GM20000 (cell line): Measurements from ENCODE around the gene CLEC4D.

Source experiments
- DNase-seq: peaks from one replicate; pipeline ENCODE4 v3.0.0; 2012; ENCODE audit warnings: low spot score
- CTCF ChIP-seq: IDR thresholded peaks from 2 replicates; pipeline ENCODE4 v1.5.1; 2012; ENCODE audit warnings: mild to moderate bottlenecking, control low read depth; ENCODE audit errors: extremely low read depth, missing control alignments

Gene CLEC4D

DNA sequence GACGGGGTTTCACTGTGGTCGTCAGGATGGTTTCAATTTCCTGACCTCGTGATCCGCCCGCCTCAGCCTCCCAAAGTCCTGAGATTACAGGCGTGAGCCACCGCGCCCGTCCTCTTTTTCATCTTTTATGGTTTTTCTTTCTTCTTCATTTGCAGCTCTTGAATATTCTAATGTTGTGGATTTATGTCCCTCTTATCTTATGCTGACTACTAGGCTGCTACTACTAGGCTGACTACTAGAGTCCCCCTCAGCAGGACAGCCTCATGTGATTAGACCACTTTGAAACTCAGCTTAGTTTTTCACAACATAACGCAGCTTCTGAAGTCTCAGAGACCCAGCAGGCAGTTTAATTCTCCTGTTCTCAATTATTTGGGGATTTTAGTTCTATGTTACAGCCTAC lies 28.3 kb downstream of the CLEC4D start:
- DNase-seq: no peak
- no peak for TF ChIP-seq CTCF

DNA sequence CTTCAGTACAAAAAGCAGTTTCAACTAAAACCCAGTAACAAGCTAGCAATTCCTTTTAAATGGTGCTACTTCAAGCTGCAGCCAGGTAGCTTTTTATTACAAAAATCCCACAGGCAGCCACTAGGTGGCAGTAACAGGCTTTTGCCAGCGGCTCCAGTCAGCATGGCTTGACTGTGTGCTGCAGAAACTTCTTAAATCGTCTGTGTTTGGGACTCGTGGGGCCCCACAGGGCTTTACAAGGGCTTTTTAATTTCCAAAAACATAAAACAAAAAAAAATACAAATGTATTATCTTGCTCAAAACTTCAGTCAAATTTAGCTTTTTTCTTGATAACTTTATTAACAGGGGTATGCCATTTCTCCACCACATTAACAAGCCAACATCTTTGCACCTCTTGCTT lies 31.0 kb downstream of the CLEC4D start:
- TF ChIP-seq CTCF: peak; percentile 68
- DNase-seq: peak; percentile 72

DNA sequence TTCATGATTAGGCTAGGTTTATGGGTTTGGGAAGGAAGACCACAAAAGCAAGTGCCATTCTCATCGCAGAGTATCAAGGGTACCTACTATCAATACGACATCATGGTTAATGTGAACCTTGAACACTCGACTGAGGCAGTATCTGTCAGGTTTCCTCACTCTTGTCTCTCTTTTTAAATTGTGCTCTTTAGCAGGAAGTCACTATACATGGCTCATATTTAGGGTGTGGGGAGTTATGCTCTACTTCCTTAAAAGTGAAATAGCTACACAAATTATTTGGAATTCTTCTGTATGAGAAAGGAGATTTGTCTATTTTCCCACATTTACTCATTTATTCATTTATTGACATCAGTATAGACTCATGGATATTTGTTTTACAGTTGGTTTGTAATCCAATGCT lies 33.3 kb downstream of the CLEC4D start:
- TF ChIP-seq CTCF: no peak
- no peak for DNase-seq

GRCh38 chr12:8547645-8548044 lies 34.3 kb downstream of the CLEC4D start:
- TF ChIP-seq CTCF: no peak
- no peak for DNase-seq

DNA sequence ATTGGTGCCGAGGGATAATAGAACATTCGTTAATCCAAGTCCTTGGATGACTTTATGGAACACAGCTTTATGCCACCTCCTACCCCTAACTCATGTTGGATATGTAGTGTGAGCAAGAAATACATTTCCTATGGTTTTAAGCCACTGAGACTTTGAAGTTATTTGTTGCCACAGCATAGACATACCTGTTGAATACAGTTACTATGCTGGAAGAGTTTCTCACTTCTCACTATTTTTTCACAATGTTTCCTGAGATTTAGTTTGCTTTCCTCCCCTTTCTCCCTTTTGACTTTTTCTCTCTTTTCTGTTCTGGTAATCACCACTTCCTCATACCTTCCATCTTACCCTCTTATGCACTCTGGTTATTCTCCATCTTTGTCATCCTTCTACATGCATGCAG lies 34.9 kb downstream of the CLEC4D start:
- no peak for TF ChIP-seq CTCF
- DNase-seq: no peak

DNA sequence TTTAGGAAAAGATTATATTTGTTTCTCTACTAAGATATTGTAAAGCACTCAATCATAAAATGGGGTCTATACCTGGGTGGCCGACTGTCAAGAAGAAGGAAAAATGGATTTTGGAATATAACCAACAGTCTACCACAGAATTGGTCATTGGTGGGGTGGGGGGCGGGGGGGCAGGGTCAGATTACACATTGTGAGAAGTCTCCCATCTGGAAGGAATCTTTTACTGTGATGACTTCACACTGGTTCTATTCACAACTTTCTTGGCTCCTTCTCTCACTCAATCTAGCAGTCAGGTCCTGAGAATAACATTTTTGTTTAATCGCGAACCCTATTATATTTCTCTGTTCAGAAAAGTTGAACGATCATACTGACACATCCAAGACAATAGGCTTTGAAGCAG lies 36.1 kb downstream of the CLEC4D start:
- TF ChIP-seq CTCF: no peak
- no peak for DNase-seq

GRCh38 chr12:8553088-8553627 lies 39.9 kb downstream of the CLEC4D start:
- DNase-seq: no peak
- TF ChIP-seq CTCF: no peak
